GM12874 (cell line): ENCODE data around the gene SLC38A11.

Experiments
- CTCF ChIP-seq: IDR thresholded peaks from 2 replicates; pipeline ENCODE4 v1.5.1; 2011; ENCODE audit warnings: low read depth, mild to moderate bottlenecking, control low read depth, low read length, moderate library complexity; ENCODE audit not compliant: insufficient read depth

Gene SLC38A11

GRCh38 chr2:164932377-164932776 lies 22.9 kb downstream of the SLC38A11 start:
- no peak for TF ChIP-seq CTCF

GRCh38 chr2:164928101-164928673 lies 27.1 kb downstream of the SLC38A11 start:
- no peak for TF ChIP-seq CTCF

- TF ChIP-seq CTCF = no peak
Measured at GRCh38 chr2:164922134-164922533, 33.2 kb downstream of the SLC38A11 start.

- no peak for TF ChIP-seq CTCF
Measured at GRCh38 chr2:164920430-164920829, 34.9 kb downstream of the SLC38A11 start.

GRCh38 chr2:164917296-164917903 lies 37.9 kb downstream of the SLC38A11 start:
- no peak for TF ChIP-seq CTCF

- no peak for TF ChIP-seq CTCF
Measured at GRCh38 chr2:164915566-164915965, 39.8 kb downstream of the SLC38A11 start.

GRCh38 chr2:164913640-164914350 lies 41.5 kb downstream of the SLC38A11 start:
- TF ChIP-seq CTCF = no peak
